GM21528 (cell line): ENCODE results near the gene TMPRSS11D.

Experiments used
- ATAC-seq: cut with Tn5 transposase; IDR thresholded peaks from one replicate; pipeline ENCODE4 v1.9.1; 2021; ENCODE audit warnings: mild to moderate bottlenecking, moderate library complexity; ENCODE audit not compliant: unreplicated experiment, low FRiP score

The TMPRSS11D gene, protein sequence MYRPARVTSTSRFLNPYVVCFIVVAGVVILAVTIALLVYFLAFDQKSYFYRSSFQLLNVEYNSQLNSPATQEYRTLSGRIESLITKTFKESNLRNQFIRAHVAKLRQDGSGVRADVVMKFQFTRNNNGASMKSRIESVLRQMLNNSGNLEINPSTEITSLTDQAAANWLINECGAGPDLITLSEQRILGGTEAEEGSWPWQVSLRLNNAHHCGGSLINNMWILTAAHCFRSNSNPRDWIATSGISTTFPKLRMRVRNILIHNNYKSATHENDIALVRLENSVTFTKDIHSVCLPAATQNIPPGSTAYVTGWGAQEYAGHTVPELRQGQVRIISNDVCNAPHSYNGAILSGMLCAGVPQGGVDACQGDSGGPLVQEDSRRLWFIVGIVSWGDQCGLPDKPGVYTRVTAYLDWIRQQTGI

DNA sequence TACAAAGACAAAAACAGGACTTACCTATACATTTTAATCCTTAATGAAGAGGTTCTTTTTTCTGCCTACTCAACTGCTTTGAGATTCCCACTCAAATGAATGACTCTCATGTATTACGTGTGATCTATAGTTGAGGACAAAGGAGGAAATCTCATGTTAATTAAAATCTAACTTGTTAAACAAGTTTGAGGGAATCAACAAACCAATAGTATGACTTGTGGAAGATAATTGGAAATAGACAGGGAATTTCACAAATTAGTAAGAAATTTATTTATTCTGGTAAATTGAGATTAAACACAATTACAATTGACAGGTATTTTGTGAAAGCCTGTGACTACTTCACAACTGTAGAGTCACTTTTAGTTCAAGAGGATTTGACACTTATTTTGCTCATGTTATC lies at the start of gene TMPRSS11D:
TMPRSS11D (minus strand) TSS at position 101 of the 400 bp plus-strand sequence; CDS start at position 32, 69 bp downstream.
- no peak for ATAC-seq

GRCh38 chr4:67933038-67933437 lies 49.2 kb upstream of the TMPRSS11D start:
- ATAC-seq = no peak

DNA sequence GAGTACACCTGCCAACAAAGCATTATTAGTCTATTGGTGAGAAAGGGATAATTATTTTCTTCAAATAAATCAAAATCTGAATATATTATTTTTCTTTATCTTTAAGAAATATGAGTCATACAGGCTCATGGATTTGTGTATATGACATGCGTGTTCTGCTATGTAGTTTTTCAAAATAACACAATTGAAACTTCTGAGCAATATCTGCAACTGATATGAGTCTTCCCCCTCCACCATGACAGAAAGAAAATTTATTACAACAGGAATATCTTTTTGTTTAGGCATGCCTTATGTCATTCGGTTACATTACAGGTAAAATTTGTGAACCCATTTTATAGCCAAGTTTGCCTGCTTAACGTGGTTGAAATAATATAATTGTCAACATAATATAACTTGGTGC lies 47.5 kb upstream of the TMPRSS11D start:
- no peak for ATAC-seq

- no peak for ATAC-seq
Observed at GRCh38 chr4:67929426-67929825, 45.6 kb upstream of the TMPRSS11D start.

- no peak for ATAC-seq
Observed at GRCh38 chr4:67928546-67928945, 44.7 kb upstream of the TMPRSS11D start.

DNA sequence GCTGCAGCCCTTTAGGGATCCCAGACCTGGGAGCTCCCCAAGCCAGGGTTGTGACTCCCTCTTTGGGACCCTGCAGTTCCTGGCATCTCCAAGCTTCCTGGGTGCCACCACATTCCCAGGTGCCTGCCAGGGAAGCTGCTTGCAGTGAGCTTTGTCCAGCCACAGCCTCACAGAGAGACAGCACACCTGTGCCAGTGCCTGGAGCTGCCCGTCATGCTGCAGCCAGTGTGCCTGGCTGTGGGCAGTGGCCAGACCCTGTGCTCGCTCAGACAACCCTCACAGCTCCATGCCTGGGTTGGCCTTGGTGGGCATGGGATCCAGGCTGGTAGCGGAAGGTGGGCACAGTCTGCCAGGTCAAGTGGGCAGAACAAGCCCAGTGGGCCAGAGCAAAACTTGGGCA lies 43.4 kb upstream of the TMPRSS11D start:
- ATAC-seq = no peak

DNA sequence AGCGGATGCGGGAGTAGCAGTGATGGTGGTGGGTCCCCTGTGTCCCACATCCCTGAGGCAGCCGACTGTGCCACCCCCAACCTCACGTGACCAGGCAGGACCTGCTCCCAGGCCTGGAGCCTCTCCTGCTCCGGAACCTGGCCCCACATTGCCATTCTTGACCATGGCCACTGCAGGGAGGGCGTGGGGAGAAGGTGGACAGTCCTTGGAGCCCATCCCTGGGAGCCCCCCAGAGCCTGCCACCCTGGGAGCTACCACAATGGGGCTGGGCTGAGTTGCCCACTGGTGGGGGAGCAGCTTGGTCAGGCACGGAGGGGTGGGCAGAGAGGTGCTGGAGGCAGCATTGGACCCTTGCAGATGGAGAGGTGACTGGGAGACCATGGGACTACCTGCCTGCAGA lies 42.7 kb upstream of the TMPRSS11D start:
- no peak for ATAC-seq

DNA sequence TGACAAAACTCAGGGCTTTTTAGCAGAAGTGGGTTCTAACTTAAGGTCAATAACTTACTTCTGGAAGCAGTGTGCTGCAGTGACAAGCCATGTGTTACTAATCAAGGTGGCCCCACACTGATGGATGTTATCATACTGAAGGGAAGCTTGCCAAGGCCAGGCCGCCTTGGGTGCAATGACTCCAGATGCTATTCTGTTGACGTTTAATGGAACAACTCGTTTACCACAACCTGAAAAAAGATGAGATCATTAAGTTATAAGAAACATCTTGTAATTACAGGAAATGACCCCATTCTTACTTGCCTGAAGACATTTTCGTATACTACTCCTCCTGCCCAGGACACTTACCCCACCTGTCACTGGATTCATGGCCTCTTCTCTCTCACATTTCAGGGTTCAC lies 38.9 kb upstream of the TMPRSS11D start:
- no peak for ATAC-seq

GRCh38 chr4:67918428-67918827 lies 34.6 kb upstream of the TMPRSS11D start:
- no peak for ATAC-seq

- no peak for ATAC-seq
Observed at GRCh38 chr4:67915400-67915966, 31.7 kb upstream of the TMPRSS11D start.

DNA sequence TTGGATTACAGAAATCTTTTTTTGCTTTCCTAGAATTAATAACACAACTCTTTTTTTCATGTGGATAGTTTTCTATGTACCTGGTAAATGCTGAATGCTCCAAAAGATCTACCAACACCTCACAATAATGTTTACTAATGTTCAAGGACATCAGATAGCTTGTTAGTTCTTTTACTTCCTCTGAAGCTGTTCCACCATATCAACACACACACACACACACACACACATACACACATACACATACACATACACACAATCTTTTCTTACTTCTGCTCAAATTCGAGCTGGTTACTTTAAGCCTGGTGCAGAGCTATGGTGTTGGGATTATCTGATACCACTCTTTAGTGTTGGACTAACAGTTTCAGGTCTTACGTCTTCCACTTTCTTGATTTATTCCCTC lies 28.3 kb upstream of the TMPRSS11D start:
- no peak for ATAC-seq

DNA sequence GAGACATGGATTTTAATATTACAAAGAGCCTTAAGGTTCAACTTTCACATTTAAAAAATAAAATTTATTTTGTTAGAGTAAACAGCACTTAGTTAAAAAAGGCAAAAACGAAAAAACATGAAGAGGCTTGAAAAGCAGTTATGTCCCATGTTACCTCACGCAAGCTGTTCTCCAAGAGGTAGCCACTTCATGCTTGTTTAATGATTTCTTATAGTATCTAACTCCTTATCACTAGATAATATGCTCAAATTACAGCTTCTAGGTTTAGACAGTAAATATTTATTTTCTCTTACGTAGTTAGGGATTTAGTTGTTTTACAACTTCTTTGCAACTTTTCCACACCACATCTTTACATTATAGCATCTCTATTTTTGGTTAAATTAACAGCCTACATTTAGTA lies 27.8 kb upstream of the TMPRSS11D start:
- ATAC-seq = no peak

GRCh38 chr4:67911141-67911540 lies 27.3 kb upstream of the TMPRSS11D start:
- ATAC-seq = no peak

DNA sequence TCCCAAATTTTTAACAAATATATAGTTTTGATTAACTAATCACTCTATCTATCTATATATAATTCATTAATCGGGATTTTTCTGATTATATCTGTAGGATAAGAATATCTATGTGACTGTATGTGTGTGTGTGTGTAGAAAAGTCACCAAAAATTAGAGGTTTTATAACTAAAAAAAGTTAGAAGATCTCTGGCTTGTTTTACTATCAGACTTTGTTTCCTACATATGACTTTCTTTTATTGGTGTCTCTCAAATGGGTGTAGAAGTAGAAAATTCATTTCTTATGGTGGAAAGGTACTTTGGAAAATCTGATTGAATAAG lies 26.7 kb upstream of the TMPRSS11D start:
- no peak for ATAC-seq

- no peak for ATAC-seq
Observed at GRCh38 chr4:67909905-67910584, 26.2 kb upstream of the TMPRSS11D start.

DNA sequence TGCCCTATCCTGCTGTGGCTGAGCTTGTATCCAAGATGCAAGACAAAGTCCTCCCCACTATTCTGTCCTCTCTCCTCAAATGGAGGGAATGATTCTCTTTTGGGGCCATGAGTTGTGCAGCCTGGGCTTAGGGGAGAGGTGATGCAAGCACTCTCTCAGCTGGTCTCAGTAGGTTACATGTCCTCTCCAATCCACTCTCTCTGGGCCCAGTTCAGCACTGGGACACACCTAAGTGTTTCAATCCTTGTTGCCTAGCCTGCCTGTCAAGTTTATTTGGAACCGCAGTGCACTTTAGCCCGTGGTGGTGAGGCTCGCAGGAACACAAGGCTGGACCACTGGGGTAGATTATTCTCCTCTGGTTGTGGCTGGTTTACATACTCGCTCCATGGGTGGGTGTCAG lies 23.8 kb upstream of the TMPRSS11D start:
- no peak for ATAC-seq

GRCh38 chr4:67899096-67899495 lies 15.3 kb upstream of the TMPRSS11D start:
- no peak for ATAC-seq

- ATAC-seq = no peak
Observed at GRCh38 chr4:67897686-67898085, 13.9 kb upstream of the TMPRSS11D start.

GRCh38 chr4:67896421-67897065 lies 12.7 kb upstream of the TMPRSS11D start:
- ATAC-seq = no peak

DNA sequence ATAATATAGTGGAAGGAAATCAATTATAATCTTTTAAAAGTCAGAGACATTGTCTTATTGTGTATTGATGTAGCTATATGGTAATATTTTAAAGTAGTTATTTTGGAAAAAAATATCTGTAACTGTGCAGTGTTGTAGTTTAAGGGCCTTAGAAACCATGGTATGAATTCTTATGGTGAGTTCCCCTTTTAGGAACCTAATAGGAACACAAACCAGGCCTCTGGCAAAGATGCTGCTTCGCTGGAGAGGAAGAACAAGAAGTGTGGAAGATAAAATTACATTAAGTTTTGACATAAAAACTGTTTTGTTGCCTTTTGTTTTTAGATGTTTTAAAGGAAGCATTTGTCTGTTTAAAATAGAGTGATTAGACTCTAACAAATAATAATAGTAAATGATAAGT lies 10.9 kb upstream of the TMPRSS11D start:
- no peak for ATAC-seq

- ATAC-seq = no peak
Observed at GRCh38 chr4:67892905-67893304, 9.1 kb upstream of the TMPRSS11D start.
